PFSK-1 (cell line): Measurements from ENCODE around the gene TUFM.

ENCODE experiments used
- FOXP2 ChIP-seq: optimal IDR thresholded peaks from 2 replicates; pipeline ENCODE3; 2011; ENCODE audit warnings: borderline replicate concordance, control low read depth, inconsistent platforms; ENCODE audit not compliant: insufficient read depth; ENCODE audit errors: extremely low read length, extremely low read depth
- POLR2AphosphoS5 ChIP-seq: IDR thresholded peaks from 2 replicates; pipeline ENCODE4 v1.6.1; 2012; ENCODE audit warnings: low read depth, mild to moderate bottlenecking, control low read depth, low read length, moderate library complexity
- SIN3A ChIP-seq: IDR thresholded peaks from 2 replicates; pipeline ENCODE4 v1.6.1; 2012; ENCODE audit warnings: mild to moderate bottlenecking, low read length, moderate library complexity, borderline replicate concordance; ENCODE audit not compliant: insufficient read depth
- TAF1 ChIP-seq: IDR thresholded peaks from 2 replicates; pipeline ENCODE4 v1.6.1; 2012; ENCODE audit warnings: low read length, control low read depth, borderline replicate concordance; ENCODE audit not compliant: insufficient read depth
- TF ChIP-seq, protein P1 (sequence below), 2 experiments: IDR thresholded peaks; 2 replicates each; pipeline versions ENCODE4 v1.6.1 to v1.8.0; 2011 to 2012; ENCODE audit warnings: low read depth in 2 of 2, low read length in 2 of 2, control low read depth in 1 of 2, inconsistent platforms in 1 of 2, mild to moderate bottlenecking in 1 of 2, moderate library complexity in 1 of 2; ENCODE audit not compliant: insufficient read depth in 1 of 2

TUFM gene

GRCh38 chr16:28835864-28836760, 10.0 kb downstream of the TUFM start:
- TF ChIP-seq, protein P1, sequence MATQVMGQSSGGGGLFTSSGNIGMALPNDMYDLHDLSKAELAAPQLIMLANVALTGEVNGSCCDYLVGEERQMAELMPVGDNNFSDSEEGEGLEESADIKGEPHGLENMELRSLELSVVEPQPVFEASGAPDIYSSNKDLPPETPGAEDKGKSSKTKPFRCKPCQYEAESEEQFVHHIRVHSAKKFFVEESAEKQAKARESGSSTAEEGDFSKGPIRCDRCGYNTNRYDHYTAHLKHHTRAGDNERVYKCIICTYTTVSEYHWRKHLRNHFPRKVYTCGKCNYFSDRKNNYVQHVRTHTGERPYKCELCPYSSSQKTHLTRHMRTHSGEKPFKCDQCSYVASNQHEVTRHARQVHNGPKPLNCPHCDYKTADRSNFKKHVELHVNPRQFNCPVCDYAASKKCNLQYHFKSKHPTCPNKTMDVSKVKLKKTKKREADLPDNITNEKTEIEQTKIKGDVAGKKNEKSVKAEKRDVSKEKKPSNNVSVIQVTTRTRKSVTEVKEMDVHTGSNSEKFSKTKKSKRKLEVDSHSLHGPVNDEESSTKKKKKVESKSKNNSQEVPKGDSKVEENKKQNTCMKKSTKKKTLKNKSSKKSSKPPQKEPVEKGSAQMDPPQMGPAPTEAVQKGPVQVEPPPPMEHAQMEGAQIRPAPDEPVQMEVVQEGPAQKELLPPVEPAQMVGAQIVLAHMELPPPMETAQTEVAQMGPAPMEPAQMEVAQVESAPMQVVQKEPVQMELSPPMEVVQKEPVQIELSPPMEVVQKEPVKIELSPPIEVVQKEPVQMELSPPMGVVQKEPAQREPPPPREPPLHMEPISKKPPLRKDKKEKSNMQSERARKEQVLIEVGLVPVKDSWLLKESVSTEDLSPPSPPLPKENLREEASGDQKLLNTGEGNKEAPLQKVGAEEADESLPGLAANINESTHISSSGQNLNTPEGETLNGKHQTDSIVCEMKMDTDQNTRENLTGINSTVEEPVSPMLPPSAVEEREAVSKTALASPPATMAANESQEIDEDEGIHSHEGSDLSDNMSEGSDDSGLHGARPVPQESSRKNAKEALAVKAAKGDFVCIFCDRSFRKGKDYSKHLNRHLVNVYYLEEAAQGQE (IDR thresholded peaks at IDR 0.05; ENCODE audit: insufficient read depth in 1 of 2, low read depth in 2 of 2, low read length in 2 of 2): no peak
- TF ChIP-seq TAF1: no peak

DNA sequence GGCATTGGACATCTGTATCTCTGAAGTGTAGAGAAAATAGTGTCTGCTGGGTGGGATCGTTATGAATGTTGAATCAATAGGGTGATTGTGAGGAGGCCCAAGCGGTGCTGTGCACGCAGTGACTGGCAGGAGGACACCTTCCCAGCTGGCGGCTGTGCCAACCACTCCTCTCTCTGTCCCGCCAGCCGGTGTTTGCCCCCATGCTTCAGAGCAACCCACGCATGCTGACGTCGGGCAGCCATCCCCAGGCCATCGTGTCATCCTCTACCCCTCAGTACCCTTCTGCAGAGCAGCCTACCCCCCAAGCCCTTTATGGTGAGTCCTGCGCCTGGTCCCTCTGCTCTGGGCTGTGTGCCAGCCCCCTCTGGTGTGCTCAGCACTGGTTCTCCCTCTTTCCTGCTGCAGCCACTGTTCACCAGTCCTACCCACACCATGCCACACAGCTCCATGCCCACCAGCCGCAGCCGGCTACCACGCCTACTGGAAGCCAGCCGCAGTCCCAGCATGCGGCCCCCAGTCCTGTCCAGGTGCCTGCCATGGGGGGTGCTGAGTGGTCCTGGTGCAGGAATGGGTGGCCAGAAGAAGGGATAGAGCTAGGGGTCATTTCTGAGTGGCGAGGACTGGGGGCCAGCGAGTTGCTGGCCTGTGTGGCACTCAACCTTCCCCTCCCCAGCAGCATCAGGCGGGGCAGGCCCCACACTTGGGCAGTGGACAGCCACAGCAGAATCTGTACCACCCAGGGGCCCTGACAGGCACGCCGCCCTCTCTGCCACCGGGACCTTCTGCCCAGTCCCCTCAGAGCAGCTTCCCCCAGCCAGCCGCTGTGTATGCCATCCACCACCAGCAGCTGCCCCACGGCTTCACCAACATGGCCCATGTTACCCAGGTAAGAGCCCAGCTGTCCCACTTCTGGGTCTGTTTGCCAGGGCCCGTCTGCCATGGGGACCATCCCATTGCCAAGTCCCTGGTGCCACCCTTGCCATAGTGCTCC, 11.0 kb downstream of the TUFM start:
- TF ChIP-seq FOXP2: no peak
- no peak for TF ChIP-seq SIN3A

- TF ChIP-seq, protein P1 (IDR thresholded peaks at IDR 0.05; ENCODE audit: insufficient read depth in 1 of 2, low read depth in 2 of 2, low read length in 2 of 2): no peak
- no peak for TF ChIP-seq SIN3A
- TF ChIP-seq POLR2AphosphoS5: no peak; the same call in 1 of the 2 replicates
- no peak for TF ChIP-seq FOXP2
- no peak for TF ChIP-seq TAF1
Observed at GRCh38 chr16:28834349-28834748, 11.8 kb downstream of the TUFM start.

- TF ChIP-seq SIN3A (no peak), FOXP2 (no peak), TAF1 (no peak), POLR2AphosphoS5 (no peak)
- TF ChIP-seq, protein P1 (IDR thresholded peaks at IDR 0.05; ENCODE audit: insufficient read depth in 1 of 2, low read depth in 2 of 2, low read length in 2 of 2): no peak
Observed at GRCh38 chr16:28830531-28830930, 15.6 kb downstream of the TUFM start.

- TF ChIP-seq FOXP2 (no peak), SIN3A (no peak), TAF1 (no peak), POLR2AphosphoS5 (no peak)
- TF ChIP-seq, protein P1 (IDR thresholded peaks at IDR 0.05; ENCODE audit: insufficient read depth in 1 of 2, low read depth in 2 of 2, low read length in 2 of 2): no peak
Observed at GRCh38 chr16:28829747-28830146, 16.4 kb downstream of the TUFM start.
